Keratinocyte (primary cell): ENCODE results near the gene CTNNA3.

Experiments
- CTCF ChIP-seq, 3 experiments: IDR thresholded peaks in 1 of 3; conservative IDR thresholded peaks in 1 of 3; optimal IDR thresholded peaks in 1 of 3; 2 replicates in 2 of 3; 3 replicates in 1 of 3; pipeline versions ENCODE3 to v1.5.1; 2011; ENCODE audit warnings: low read length in 3 of 3, mild to moderate bottlenecking in 3 of 3, moderate library complexity in 2 of 3, control low read depth in 1 of 3, inconsistent platforms in 1 of 3; ENCODE audit not compliant: insufficient read depth in 2 of 3; ENCODE audit errors: extremely low read depth in 1 of 3
- EZH2 ChIP-seq: IDR thresholded peaks from one replicate; pipeline ENCODE4 v1.6.1; 2012; ENCODE audit warnings: inconsistent platforms, mild to moderate bottlenecking, low read length, moderate library complexity

GRCh38 chr10:66246177-66246576 is 1449.8 kb downstream of the CTNNA3 start:
- TF ChIP-seq CTCF (optimal IDR thresholded peaks at IDR 0.05 in 1 of 3, IDR thresholded peaks at IDR 0.05 in 1 of 3, conservative IDR thresholded peaks at IDR 0.05 in 1 of 3; ENCODE audit: extremely low read depth in 1 of 3, insufficient read depth in 2 of 3, low read length in 3 of 3), result no peak
- no peak for TF ChIP-seq EZH2
